Measurements from ENCODE around the gene NTN1. TPM values are rescaled to one million over a fixed set of nuclear protein-coding genes. Genes with fewer than 3 reads are reported as not detected.
"Not testable (repeated sequence)": the region's sequence is repeated elsewhere in the genome, so short reads cannot be mapped to it uniquely, and the experiment has no call there.

NTN1 gene
- total RNA-seq, 2 experiments from 2014 or later: 0.31 to 0.47 TPM

DNA sequence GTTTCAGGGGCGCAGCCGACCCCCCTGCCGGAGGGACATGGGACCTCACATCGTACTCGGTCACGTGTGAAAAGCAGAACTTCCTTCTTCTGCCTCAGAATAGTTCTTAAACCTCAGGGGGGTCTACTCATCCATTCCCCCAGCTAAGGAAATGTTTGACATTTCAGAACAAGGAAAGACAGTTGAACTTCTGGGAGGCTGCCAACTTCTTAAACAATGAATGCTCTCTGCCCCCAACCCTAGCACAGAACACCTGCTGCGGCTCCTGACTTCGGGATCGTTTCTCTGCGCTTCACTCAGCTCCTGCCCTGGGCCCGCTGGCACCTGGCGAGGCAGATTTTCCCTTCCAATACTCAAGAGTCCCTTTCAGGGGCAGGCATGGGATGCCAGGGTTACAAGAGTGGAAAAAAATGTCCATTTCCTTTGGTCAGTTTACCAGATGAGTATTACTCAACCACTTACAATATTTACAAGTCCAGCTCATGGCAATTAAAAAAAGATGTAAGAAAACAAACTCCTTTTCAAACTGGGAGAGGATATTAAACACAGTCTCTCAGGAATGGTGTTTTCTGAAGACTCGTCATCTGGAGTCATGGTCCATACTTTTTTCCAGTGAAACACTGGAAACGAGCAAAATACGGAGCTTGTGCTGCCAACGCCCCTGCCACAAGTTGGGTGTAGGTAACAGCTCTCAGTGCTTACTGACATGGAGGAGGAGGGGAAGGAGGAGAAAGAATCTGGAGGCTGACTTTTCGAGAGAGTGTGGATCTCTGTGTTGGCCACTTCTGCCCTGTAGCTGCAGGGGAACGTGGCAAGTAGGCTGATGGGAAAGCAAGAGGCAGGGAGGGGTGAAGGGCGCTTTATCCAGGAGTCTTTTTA lies 235.7 kb downstream of the NTN1 start:
- Mint-ChIP-seq H3K27me3 (ENCODE audit: low read depth) (no peaks in the 10 kb centered on the region), H3K9me3 (no peaks in the 10 kb centered on the region), H3K4me3 (no peak overlapping the region), H3K4me1 (ENCODE audit: low read depth) (peaks cover 20% of the 10 kb centered on the region), H3K36me3 (ENCODE audit: low read depth) (no peaks in the 10 kb centered on the region), H3K27ac (no peak overlapping the region)
- intact Hi-C loops (cut with micrococcal nuclease): no loop called here
- CTCF ChIA-PET: no interaction called here
- no peak for DNase-seq

GRCh38 chr17:9257630-9257965 lies 236.3 kb downstream of the NTN1 start:
- H3K4me3 Mint-ChIP-seq; intact Hi-C loops (cut with micrococcal nuclease); H3K36me3 Mint-ChIP-seq (ENCODE audit: low read depth); DNase-seq; CTCF ChIA-PET; H3K27me3 Mint-ChIP-seq (ENCODE audit: low read depth); H3K27ac Mint-ChIP-seq; H3K9me3 Mint-ChIP-seq: not testable (repeated sequence)
- peaks cover 16% of the 10 kb centered on the region for H3K4me1 Mint-ChIP-seq (ENCODE audit: low read depth)

DNA sequence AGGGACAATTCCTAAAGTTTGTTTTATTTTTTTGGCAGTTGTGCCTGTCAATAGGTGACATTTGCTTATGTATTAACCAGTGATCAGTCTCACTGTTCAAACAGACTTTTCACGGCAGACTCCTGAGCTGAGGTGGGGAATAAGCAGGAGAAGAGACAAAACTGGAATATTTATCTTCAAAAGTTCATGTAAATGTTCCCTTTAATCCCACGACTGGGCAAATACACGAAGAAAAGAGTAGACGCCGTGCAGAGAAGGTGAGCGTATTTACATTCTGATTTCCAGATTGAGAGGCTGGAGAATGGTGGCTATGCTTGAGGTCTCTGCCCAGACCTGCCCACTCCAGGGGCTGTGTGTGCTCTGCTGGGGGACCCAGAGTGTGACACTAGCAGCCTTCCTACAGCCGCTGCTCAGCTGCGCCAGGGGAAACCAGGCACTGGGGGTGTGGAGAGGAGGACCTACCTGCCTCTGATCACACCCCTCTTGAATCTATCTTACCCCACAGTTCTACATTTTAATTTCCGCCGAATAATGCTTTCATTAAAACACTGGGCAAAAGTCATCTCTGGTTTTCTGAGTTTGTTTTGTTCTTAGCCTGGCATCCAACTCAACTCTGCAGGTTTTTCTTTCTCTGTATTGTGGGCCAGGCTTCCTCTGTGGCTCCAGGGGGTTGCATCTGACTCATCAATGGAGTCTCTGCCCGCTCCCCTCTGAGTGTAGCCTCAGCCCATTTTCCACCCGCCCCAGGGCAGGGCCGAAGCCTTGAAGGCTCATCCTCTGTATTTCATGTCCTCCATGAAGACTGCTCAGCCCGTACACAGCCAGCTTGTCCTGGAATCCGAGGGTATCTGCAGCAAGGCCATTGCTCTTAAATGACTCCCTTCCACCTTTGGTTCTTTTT lies 237.1 kb downstream of the NTN1 start:
- no peaks in the 10 kb centered on the region for H3K36me3 Mint-ChIP-seq (ENCODE audit: low read depth)
- intact Hi-C loops (cut with micrococcal nuclease): no loop called here
- H3K27me3 Mint-ChIP-seq (ENCODE audit: low read depth): no peaks in the 10 kb centered on the region
- H3K9me3 Mint-ChIP-seq: no peaks in the 10 kb centered on the region
- no peak overlapping the region for H3K4me3 Mint-ChIP-seq
- CTCF ChIA-PET: no interaction called here
- H3K4me1 Mint-ChIP-seq (ENCODE audit: low read depth): peaks cover 8% of the 10 kb centered on the region
- no peak for DNase-seq
- no peak overlapping the region for H3K27ac Mint-ChIP-seq

- DNase-seq: no peak
- Mint-ChIP-seq H3K9me3 (no peaks in the 10 kb centered on the region), H3K4me3 (no peak overlapping the region), H3K36me3 (ENCODE audit: low read depth) (peaks cover 2% of the 10 kb centered on the region), H3K4me1 (ENCODE audit: low read depth) (peaks cover 4% of the 10 kb centered on the region), H3K27me3 (ENCODE audit: low read depth) (no peaks in the 10 kb centered on the region), H3K27ac (no peak overlapping the region)
- intact Hi-C loops (cut with micrococcal nuclease): no loop called here
- CTCF ChIA-PET: interaction anchor here (0.6 kb wide), 1 partner anchor 29 kb away, joined by 4 read pairs; no protein-coding TSS in a partner anchor
Measured at GRCh38 chr17:9259419-9259818, 238.1 kb downstream of the NTN1 start.

GRCh38 chr17:9261081-9262012 lies 240.0 kb downstream of the NTN1 start:
- H3K36me3 Mint-ChIP-seq (ENCODE audit: low read depth): peaks cover 2% of the 10 kb centered on the region
- CTCF ChIA-PET: no interaction called here
- H3K9me3 Mint-ChIP-seq: no peaks in the 10 kb centered on the region
- peaks cover 4% of the 10 kb centered on the region for H3K4me1 Mint-ChIP-seq (ENCODE audit: low read depth)
- intact Hi-C loops (cut with micrococcal nuclease): no loop called here
- no peak for DNase-seq
- H3K27me3 Mint-ChIP-seq (ENCODE audit: low read depth): no peaks in the 10 kb centered on the region
- no peak overlapping the region for H3K27ac Mint-ChIP-seq
- no peak overlapping the region for H3K4me3 Mint-ChIP-seq

DNA sequence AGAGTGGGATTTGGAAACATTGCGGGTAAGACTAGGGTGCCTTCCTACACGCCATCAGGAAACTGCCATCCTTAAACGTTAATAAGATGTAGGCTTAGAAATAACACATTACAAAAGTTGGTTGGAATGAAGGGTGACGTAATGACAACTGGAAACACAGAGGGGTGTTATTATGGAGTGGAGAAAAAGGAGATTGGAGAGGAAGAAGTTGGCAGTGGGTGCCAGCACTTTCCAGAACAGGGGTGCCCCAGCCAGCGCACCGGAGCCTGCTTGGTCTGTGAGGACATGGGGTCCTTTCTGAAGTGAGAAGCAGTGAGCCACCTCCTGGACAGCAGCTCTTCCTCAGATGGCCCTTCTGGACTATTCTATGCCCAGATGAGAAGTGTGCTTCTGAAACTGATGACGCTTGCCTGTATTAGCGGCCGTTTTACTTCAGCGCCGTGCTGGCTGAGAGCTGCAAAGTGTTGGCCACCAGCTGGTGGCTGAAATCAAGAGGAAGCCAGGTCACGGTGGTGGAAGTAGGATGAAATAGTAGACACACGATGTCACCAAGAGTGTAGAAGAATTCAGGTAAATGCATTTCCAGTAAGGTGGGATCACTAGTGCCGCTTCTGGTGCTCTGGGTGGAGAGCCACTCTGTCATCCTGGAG lies 244.8 kb downstream of the NTN1 start:
- Mint-ChIP-seq H3K4me3 (no peak overlapping the region), H3K27ac (no peak overlapping the region), H3K4me1 (ENCODE audit: low read depth) (peaks cover 4% of the 10 kb centered on the region), H3K27me3 (ENCODE audit: low read depth) (no peaks in the 10 kb centered on the region), H3K36me3 (ENCODE audit: low read depth) (peaks cover 5% of the 10 kb centered on the region), H3K9me3 (no peaks in the 10 kb centered on the region)
- no peak for DNase-seq
- intact Hi-C loops (cut with micrococcal nuclease): no loop called here
- CTCF ChIA-PET: interaction anchor here (0.7 kb wide), 1 partner anchor 26 kb away, joined by 3 read pairs; no protein-coding TSS in a partner anchor

DNA sequence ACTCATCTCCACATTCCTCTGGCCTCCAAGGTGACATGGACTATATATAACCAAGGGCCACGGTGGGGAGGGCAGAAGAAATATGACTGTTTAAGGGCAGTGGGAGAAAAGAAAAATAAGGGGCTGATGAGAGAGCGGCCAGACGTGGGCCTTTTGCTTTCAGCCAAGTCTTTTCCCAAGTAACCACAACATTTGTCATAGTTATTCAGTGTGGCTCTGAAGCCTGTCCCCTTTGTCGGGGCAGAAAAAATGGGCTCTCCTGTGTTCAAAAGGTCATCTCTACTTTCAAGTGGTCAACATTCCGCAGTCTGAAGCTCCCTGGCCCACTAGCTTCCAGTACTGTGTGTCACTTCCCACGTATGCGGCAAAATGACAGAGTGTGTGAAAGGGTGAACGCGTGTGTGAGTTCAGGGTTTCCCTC lies 245.4 kb downstream of the NTN1 start:
- Mint-ChIP-seq H3K27me3 (ENCODE audit: low read depth) (no peaks in the 10 kb centered on the region), H3K36me3 (ENCODE audit: low read depth) (peaks cover 5% of the 10 kb centered on the region), H3K4me1 (ENCODE audit: low read depth) (no peaks in the 10 kb centered on the region), H3K27ac (no peak overlapping the region), H3K4me3 (no peak overlapping the region), H3K9me3 (no peaks in the 10 kb centered on the region)
- CTCF ChIA-PET: no interaction called here
- intact Hi-C loops (cut with micrococcal nuclease): no loop called here
- no peak for DNase-seq

DNA sequence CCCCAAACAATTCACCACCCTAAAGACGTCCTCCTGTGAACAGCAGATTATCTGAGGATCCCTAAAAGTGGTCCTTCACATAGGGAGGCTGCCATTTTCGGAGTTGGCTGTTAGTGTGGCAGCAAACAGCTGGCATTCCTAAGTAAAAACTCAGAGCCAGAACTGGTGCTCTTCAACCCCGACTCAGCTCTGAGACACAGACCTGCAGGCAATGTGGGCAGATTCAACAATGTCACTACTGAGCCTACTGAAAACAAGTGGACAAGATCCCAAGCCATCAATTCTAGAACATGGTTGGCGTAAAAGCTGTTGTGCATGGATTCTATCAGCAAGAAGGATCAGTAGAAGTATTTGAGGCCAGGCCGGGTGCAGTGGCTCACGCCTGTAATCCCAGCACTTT lies 247.2 kb downstream of the NTN1 start:
- CTCF ChIA-PET: no interaction called here
- H3K4me1 Mint-ChIP-seq (ENCODE audit: low read depth): peaks cover 10% of the 10 kb centered on the region
- no peaks in the 10 kb centered on the region for H3K27me3 Mint-ChIP-seq (ENCODE audit: low read depth)
- H3K27ac Mint-ChIP-seq: no peak overlapping the region
- no peak overlapping the region for H3K4me3 Mint-ChIP-seq
- peaks cover 5% of the 10 kb centered on the region for H3K36me3 Mint-ChIP-seq (ENCODE audit: low read depth)
- no peak for DNase-seq
- no peaks in the 10 kb centered on the region for H3K9me3 Mint-ChIP-seq
- intact Hi-C loops (cut with micrococcal nuclease): no loop called here

DNA sequence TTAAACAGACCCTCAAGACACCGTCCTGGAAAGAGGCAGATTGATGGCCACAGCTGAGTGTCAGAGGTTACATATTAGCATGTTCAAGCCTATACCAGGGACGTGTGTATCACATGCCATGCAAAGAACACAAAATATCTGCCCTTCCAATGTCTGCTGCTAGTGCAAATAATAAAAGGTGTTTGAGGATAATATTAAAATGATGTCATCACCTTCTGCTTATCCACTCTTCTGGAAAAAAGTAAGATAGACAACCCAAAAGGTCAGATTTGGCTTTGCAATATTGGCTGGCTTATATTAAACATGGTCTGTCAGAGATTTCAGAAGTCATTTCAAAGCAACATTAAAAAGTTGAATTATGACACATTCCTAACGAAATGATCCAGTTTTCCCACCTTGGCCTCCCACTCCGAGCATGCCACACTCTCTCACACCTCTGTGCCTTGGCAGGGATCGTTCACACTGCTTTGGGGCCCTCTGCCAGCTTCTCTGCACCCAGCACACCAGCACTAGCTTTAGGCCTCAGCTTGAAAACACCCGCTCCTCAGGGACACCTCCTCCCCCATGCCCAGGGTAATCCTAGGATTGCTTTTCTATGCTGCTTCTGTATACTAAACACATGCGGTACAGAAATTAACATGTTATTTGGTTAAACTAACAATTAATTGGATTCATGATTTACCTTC lies 248.2 kb downstream of the NTN1 start:
- no peak overlapping the region for H3K4me3 Mint-ChIP-seq
- H3K27ac Mint-ChIP-seq: no peak overlapping the region
- intact Hi-C loops (cut with micrococcal nuclease): loop anchor here (5.0 kb wide), 2 partner anchors 147 to 332 kb away; no protein-coding TSS in a partner anchor
- CTCF ChIA-PET: no interaction called here
- no peaks in the 10 kb centered on the region for H3K27me3 Mint-ChIP-seq (ENCODE audit: low read depth)
- H3K36me3 Mint-ChIP-seq (ENCODE audit: low read depth): peaks cover 3% of the 10 kb centered on the region
- DNase-seq: no peak
- peaks cover 19% of the 10 kb centered on the region for H3K4me1 Mint-ChIP-seq (ENCODE audit: low read depth)
- H3K9me3 Mint-ChIP-seq: no peaks in the 10 kb centered on the region

DNA sequence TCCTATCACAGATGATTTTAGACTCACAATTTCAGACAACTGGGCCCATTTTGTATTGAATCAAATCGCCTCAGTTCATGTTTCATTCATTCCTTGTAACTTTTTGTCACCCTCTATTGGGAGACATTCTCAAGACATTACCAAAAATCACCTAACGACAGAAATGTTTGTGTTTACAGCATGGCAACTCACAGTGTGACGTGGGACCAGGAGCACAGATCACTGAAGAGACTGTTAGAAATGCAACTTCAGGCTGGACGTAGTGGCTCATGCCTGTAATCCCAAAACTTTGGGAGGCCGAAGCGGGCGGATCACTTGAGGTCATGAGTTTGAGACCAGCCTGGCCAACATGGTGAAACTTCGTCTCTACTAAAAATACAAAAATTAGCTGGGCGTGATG lies 249.6 kb downstream of the NTN1 start:
- Mint-ChIP-seq H3K27me3 (ENCODE audit: low read depth) (no peaks in the 10 kb centered on the region), H3K4me3 (no peak overlapping the region), H3K9me3 (no peaks in the 10 kb centered on the region), H3K36me3 (ENCODE audit: low read depth) (peaks cover 3% of the 10 kb centered on the region), H3K4me1 (ENCODE audit: low read depth) (peaks cover 24% of the 10 kb centered on the region), H3K27ac (no peak overlapping the region)
- CTCF ChIA-PET: no interaction called here
- no peak for DNase-seq
- intact Hi-C loops (cut with micrococcal nuclease): loop anchor here (5.0 kb wide), 2 partner anchors 149 to 334 kb away; no protein-coding TSS in a partner anchor

GRCh38 chr17:9271989-9272388 lies 250.7 kb downstream of the NTN1 start:
- intact Hi-C loops (cut with micrococcal nuclease): loop anchor here (5.0 kb wide), 2 partner anchors 150 to 335 kb away; no protein-coding TSS in a partner anchor
- H3K4me3 Mint-ChIP-seq: no peak overlapping the region
- no peaks in the 10 kb centered on the region for H3K9me3 Mint-ChIP-seq
- peaks cover 3% of the 10 kb centered on the region for H3K36me3 Mint-ChIP-seq (ENCODE audit: low read depth)
- CTCF ChIA-PET: no interaction called here
- H3K4me1 Mint-ChIP-seq (ENCODE audit: low read depth): peaks cover 24% of the 10 kb centered on the region
- no peak for DNase-seq
- no peak overlapping the region for H3K27ac Mint-ChIP-seq
- H3K27me3 Mint-ChIP-seq (ENCODE audit: low read depth): no peaks in the 10 kb centered on the region

Data from activated naive CD4-positive, alpha-beta T cell treated with anti-CD3 and anti-CD28 coated beads for 36 hours (primary cell).